Left renal pelvis (tissue), 4 donors: ENCODE data around the gene RABEP2. TPM values are rescaled to one million over a fixed set of nuclear protein-coding genes. Genes with fewer than 3 reads are reported as not detected.
"Not testable (repeated sequence)": the region's sequence is repeated elsewhere in the genome, so short reads cannot be mapped to it uniquely, and the experiment has no call there.

Experiments
- DNase-seq, 4 donors: peaks; one replicate each; pipeline ENCODE4 v3.0.0-alpha.2; 2013; ENCODE audit warnings: low read depth in 4 of 4, low spot score in 3 of 4
- polyA plus RNA-seq, 4 donors: library from polyadenylated mRNA; unstranded; fragments of 120-200 nt; gene quantifications; one replicate each; pipeline ENCODE4 v1.2.1, GENCODE V29; 2013; ENCODE audit not compliant: insufficient read length in 4 of 4

RABEP2 gene
- polyA plus RNA-seq, 4 donors, result 15.7 to 34.4 (median 17.6) TPM

- DNase-seq, result peak; percentile 61 to 77 (median 70)
Measured at GRCh38 chr16:28879841-28880588, 45.0 kb downstream of the RABEP2 start.

- DNase-seq, result no peak
Measured at GRCh38 chr16:28879261-28879840, 45.7 kb downstream of the RABEP2 start.

- no peak for DNase-seq
Measured at GRCh38 chr16:28878083-28878926, 46.7 kb downstream of the RABEP2 start, which contains the start of gene ATP2A1. ATP2A1 (plus strand) TSS chr16:28878488; CDS start chr16:28878672, 184 bp downstream.

- DNase-seq, result no peak
Measured at GRCh38 chr16:28877655-28878000, 47.4 kb downstream of the RABEP2 start.

GRCh38 chr16:28876973-28877654, 47.9 kb downstream of the RABEP2 start:
- no peak for DNase-seq

- DNase-seq, result no peak
Measured at GRCh38 chr16:28876019-28876659, 48.9 kb downstream of the RABEP2 start.

GRCh38 chr16:28875134-28876018, 49.7 kb downstream of the RABEP2 start:
- no peak for DNase-seq

- no peak for DNase-seq
Measured at GRCh38 chr16:28874406-28874805, 50.6 kb downstream of the RABEP2 start.

- no peak for DNase-seq
Measured at GRCh38 chr16:28873543-28874201, 51.4 kb downstream of the RABEP2 start.

GRCh38 chr16:28872952-28873351, 52.1 kb downstream of the RABEP2 start:
- no peak for DNase-seq

- DNase-seq, result no peak
Measured at GRCh38 chr16:28869201-28869600, 55.8 kb downstream of the RABEP2 start.

- DNase-seq, result not testable (repeated sequence)
Measured at GRCh38 chr16:28867646-28868045, 57.4 kb downstream of the RABEP2 start.

GRCh38 chr16:28867241-28867640, 57.8 kb downstream of the RABEP2 start:
- DNase-seq, result no peak

GRCh38 chr16:28866454-28866804, 58.6 kb downstream of the RABEP2 start:
- no peak for DNase-seq

- DNase-seq, result no peak
Measured at GRCh38 chr16:28865722-28866453, 59.1 kb downstream of the RABEP2 start.

GRCh38 chr16:28865001-28865688, 59.9 kb downstream of the RABEP2 start:
- no peak for DNase-seq

GRCh38 chr16:28863929-28864793, 60.9 kb downstream of the RABEP2 start:
- no peak for DNase-seq
